Measurements from ENCODE around the gene CEND1.

Gene CEND1

GRCh38 chr11:764322-765024, 25.4 kb downstream of the CEND1 start:
- no peak for DNase-seq
- Histone ChIP-seq H3K79me2 (ENCODE audit: insufficient read depth, low read length) (no peaks in the 10 kb centered on the region; the same call in 1 of the 2 replicates), H3K36me3 (ENCODE audit: insufficient read depth, low read length) (peaks cover 80% of the 10 kb centered on the region), H3K9ac (ENCODE audit: low read depth, low read length) (no peak overlapping the region), H2AFZ (ENCODE audit: low read depth, low read length) (no peak overlapping the region), H3K27me3 (ENCODE audit: insufficient read depth, low read length, poor library complexity) (no peaks in the 10 kb centered on the region), H3K4me1 (ENCODE audit: insufficient read depth, low read length) (no peaks in the 10 kb centered on the region), H3K4me2 (ENCODE audit: insufficient read depth, low read length) (no peak overlapping the region), H3K9me3 (ENCODE audit: insufficient read depth, low read length, severe bottlenecking) (no peaks in the 10 kb centered on the region), H3K27ac (ENCODE audit: low read length) (no peak overlapping the region), H4K20me1 (ENCODE audit: insufficient read depth, low read length) (peaks cover 45% of the 10 kb centered on the region), H3K4me3 (ENCODE audit: low read depth in 1 of 2, low read length in 2 of 2) (no peak overlapping the region)
- TF ChIP-seq, protein P1, sequence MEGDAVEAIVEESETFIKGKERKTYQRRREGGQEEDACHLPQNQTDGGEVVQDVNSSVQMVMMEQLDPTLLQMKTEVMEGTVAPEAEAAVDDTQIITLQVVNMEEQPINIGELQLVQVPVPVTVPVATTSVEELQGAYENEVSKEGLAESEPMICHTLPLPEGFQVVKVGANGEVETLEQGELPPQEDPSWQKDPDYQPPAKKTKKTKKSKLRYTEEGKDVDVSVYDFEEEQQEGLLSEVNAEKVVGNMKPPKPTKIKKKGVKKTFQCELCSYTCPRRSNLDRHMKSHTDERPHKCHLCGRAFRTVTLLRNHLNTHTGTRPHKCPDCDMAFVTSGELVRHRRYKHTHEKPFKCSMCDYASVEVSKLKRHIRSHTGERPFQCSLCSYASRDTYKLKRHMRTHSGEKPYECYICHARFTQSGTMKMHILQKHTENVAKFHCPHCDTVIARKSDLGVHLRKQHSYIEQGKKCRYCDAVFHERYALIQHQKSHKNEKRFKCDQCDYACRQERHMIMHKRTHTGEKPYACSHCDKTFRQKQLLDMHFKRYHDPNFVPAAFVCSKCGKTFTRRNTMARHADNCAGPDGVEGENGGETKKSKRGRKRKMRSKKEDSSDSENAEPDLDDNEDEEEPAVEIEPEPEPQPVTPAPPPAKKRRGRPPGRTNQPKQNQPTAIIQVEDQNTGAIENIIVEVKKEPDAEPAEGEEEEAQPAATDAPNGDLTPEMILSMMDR (IDR thresholded peaks at IDR 0.05; ENCODE audit: borderline replicate concordance, extremely low read depth, low read length, poor library complexity, severe bottlenecking): no peak
- no peak for TF ChIP-seq EZH2 (IDR thresholded peaks at IDR 0.05; ENCODE audit: borderline replicate concordance, low read depth, low read length, severe bottlenecking)
- ATAC-seq (ENCODE audit: insufficient read depth, low read depth): no peak

- no peaks in the 10 kb centered on the region for H3K4me1 ChIP-seq (ENCODE audit: insufficient read depth, low read length)
- H2AFZ ChIP-seq (ENCODE audit: low read depth, low read length): no peak overlapping the region
- no peaks in the 10 kb centered on the region for H3K27me3 ChIP-seq (ENCODE audit: insufficient read depth, low read length, poor library complexity)
- no peak for TF ChIP-seq EZH2 (IDR thresholded peaks at IDR 0.05; ENCODE audit: borderline replicate concordance, low read depth, low read length, severe bottlenecking)
- TF ChIP-seq, protein P1 (IDR thresholded peaks at IDR 0.05; ENCODE audit: borderline replicate concordance, extremely low read depth, low read length, poor library complexity, severe bottlenecking): no peak
- no peaks in the 10 kb centered on the region for H3K9me3 ChIP-seq (ENCODE audit: insufficient read depth, low read length, severe bottlenecking)
- H3K79me2 ChIP-seq (ENCODE audit: insufficient read depth, low read length): no peaks in the 10 kb centered on the region; the same call in 1 of the 2 replicates
- H3K4me3 ChIP-seq (ENCODE audit: low read depth in 1 of 2, low read length in 2 of 2): no peak overlapping the region
- H3K4me2 ChIP-seq (ENCODE audit: insufficient read depth, low read length): no peak overlapping the region
- peaks cover 81% of the 10 kb centered on the region for H3K36me3 ChIP-seq (ENCODE audit: insufficient read depth, low read length)
- H3K27ac ChIP-seq (ENCODE audit: low read length): no peak overlapping the region
- peaks cover 45% of the 10 kb centered on the region for H4K20me1 ChIP-seq (ENCODE audit: insufficient read depth, low read length)
- no peak for ATAC-seq (ENCODE audit: insufficient read depth, low read depth)
- H3K9ac ChIP-seq (ENCODE audit: low read depth, low read length): no peak overlapping the region
- no peak for DNase-seq
Observed at GRCh38 chr11:763549-764321, 26.2 kb downstream of the CEND1 start.

DNA sequence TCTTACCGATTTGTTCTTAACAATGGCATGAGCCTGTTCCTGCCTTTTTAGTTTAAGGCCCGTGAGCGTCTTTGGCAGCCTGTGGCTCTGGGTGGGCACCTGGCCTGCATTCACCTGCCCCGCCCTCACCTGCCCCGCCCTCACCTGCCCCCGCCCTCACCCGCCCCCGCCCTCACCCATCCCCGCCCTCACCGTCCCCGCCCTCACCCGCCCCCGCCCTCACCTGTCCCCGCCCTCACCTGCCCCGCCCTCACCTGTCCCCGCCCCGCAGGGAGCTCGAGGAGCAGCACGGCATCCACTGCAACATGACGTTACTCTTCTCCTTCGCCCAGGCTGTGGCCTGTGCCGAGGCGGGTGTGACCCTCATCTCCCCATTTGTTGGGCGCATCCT, 26.8 kb downstream of the CEND1 start:
- Histone ChIP-seq H4K20me1 (ENCODE audit: insufficient read depth, low read length) (peaks cover 45% of the 10 kb centered on the region), H3K4me1 (ENCODE audit: insufficient read depth, low read length) (no peaks in the 10 kb centered on the region), H3K9me3 (ENCODE audit: insufficient read depth, low read length, severe bottlenecking) (no peaks in the 10 kb centered on the region), H3K4me3 (ENCODE audit: low read depth in 1 of 2, low read length in 2 of 2) (no peak overlapping the region), H3K9ac (ENCODE audit: low read depth, low read length) (no peak overlapping the region), H2AFZ (ENCODE audit: low read depth, low read length) (no peak overlapping the region), H3K27me3 (ENCODE audit: insufficient read depth, low read length, poor library complexity) (no peaks in the 10 kb centered on the region), H3K36me3 (ENCODE audit: insufficient read depth, low read length) (peaks cover 83% of the 10 kb centered on the region), H3K79me2 (ENCODE audit: insufficient read depth, low read length) (no peaks in the 10 kb centered on the region; the same call in 1 of the 2 replicates), H3K4me2 (ENCODE audit: insufficient read depth, low read length) (no peak overlapping the region), H3K27ac (ENCODE audit: low read length) (no peak overlapping the region)
- TF ChIP-seq EZH2 (IDR thresholded peaks at IDR 0.05; ENCODE audit: borderline replicate concordance, low read depth, low read length, severe bottlenecking): no peak
- TF ChIP-seq, protein P1 (IDR thresholded peaks at IDR 0.05; ENCODE audit: borderline replicate concordance, extremely low read depth, low read length, poor library complexity, severe bottlenecking): no peak
- ATAC-seq (ENCODE audit: insufficient read depth, low read depth) (no peak), DNase-seq (no peak)

Measured in DND-41 (cell line).